ENCODE results near the gene EXOC6. TPM values are rescaled to one million over a fixed set of nuclear protein-coding genes. Genes with fewer than 3 reads are reported as not detected.

The EXOC6 gene
- total RNA-seq, 1 experiment from 2014 or later, result 17.0 TPM

GRCh38 chr10:92829786-92830377, 18.4 kb upstream of the EXOC6 start:
- CTCF ChIA-PET, result no interaction called here
- no peak for ATAC-seq
- Histone ChIP-seq H3K27me3 (ENCODE audit: control insufficient read depth, insufficient read depth, low read length) (no peaks in the 10 kb centered on the region), H3K36me3 (ENCODE audit: control insufficient read depth, insufficient read depth, low read length) (no peaks in the 10 kb centered on the region), H3K4me1 (ENCODE audit: control insufficient read depth, insufficient read depth, low read length) (no peaks in the 10 kb centered on the region), H3K9me3 (ENCODE audit: control insufficient read depth, insufficient read depth, low read depth, low read length) (no peaks in the 10 kb centered on the region), H3K4me3 (ENCODE audit: low read depth in 2 of 2, low read length in 2 of 2) (no peak overlapping the region), H3K27ac (ENCODE audit: low read length) (no peak overlapping the region)
- no peak for DNase-seq (ENCODE audit: low read depth, low spot score)
- intact Hi-C loops (cut with micrococcal nuclease; ENCODE audit: unreplicated experiment), result no loop called here
- TF ChIP-seq TCF7L2 (IDR thresholded peaks at IDR 0.05; ENCODE audit: low read depth, low read length) (no peak), POLR2AphosphoS5 (IDR thresholded peaks at IDR 0.05; ENCODE audit: low read depth, low read length) (no peak), SIN3A (IDR thresholded peaks at IDR 0.05; ENCODE audit: borderline replicate concordance, insufficient read depth, low read depth, low read length) (no peak), CTCF (IDR thresholded peaks at IDR 0.05) (no peak), REST (IDR thresholded peaks at IDR 0.05; ENCODE audit: insufficient read depth in 1 of 2, low read depth in 2 of 2, low read length in 1 of 2) (no peak)
- no TSS peak for BruUV-seq (replicated peaks)
- POLR2A ChIA-PET, result no interaction called here
- in situ Hi-C loops (cut with HindIII; ENCODE audit: low pct_unique_long_range_greater_than_20kb, low sequenced_read_pairs), result no loop called here

- H3K27ac ChIP-seq (ENCODE audit: low read length), result no peak overlapping the region
- H3K4me1 ChIP-seq (ENCODE audit: control insufficient read depth, insufficient read depth, low read length), result no peaks in the 10 kb centered on the region
- intact Hi-C loops (cut with micrococcal nuclease; ENCODE audit: unreplicated experiment), result no loop called here
- H3K9me3 ChIP-seq (ENCODE audit: control insufficient read depth, insufficient read depth, low read depth, low read length), result no peaks in the 10 kb centered on the region
- no peaks in the 10 kb centered on the region for H3K27me3 ChIP-seq (ENCODE audit: control insufficient read depth, insufficient read depth, low read length)
- no peaks in the 10 kb centered on the region for H3K36me3 ChIP-seq (ENCODE audit: control insufficient read depth, insufficient read depth, low read length)
- no TSS peak for BruUV-seq (replicated peaks)
- POLR2A ChIA-PET, result no interaction called here
- no peak for DNase-seq (ENCODE audit: low read depth, low spot score)
- no peak overlapping the region for H3K4me3 ChIP-seq (ENCODE audit: low read depth in 2 of 2, low read length in 2 of 2)
- in situ Hi-C loops (cut with HindIII; ENCODE audit: low pct_unique_long_range_greater_than_20kb, low sequenced_read_pairs), result no loop called here
- CTCF ChIA-PET, result no interaction called here
- TF ChIP-seq CTCF (IDR thresholded peaks at IDR 0.05) (no peak), TCF7L2 (IDR thresholded peaks at IDR 0.05; ENCODE audit: low read depth, low read length) (no peak), POLR2AphosphoS5 (IDR thresholded peaks at IDR 0.05; ENCODE audit: low read depth, low read length) (no peak), SIN3A (IDR thresholded peaks at IDR 0.05; ENCODE audit: borderline replicate concordance, insufficient read depth, low read depth, low read length) (no peak), REST (IDR thresholded peaks at IDR 0.05; ENCODE audit: insufficient read depth in 1 of 2, low read depth in 2 of 2, low read length in 1 of 2) (no peak)
- no peak for ATAC-seq
Observed at GRCh38 chr10:92830478-92831389, 17.6 kb upstream of the EXOC6 start.
